ENCODE results near the gene NDUFB4. TPM values are rescaled to one million over a fixed set of nuclear protein-coding genes. Genes with fewer than 3 reads are reported as not detected.

Gene NDUFB4
- total RNA-seq, 1 donor from 2014 or later: 107 TPM

DNA sequence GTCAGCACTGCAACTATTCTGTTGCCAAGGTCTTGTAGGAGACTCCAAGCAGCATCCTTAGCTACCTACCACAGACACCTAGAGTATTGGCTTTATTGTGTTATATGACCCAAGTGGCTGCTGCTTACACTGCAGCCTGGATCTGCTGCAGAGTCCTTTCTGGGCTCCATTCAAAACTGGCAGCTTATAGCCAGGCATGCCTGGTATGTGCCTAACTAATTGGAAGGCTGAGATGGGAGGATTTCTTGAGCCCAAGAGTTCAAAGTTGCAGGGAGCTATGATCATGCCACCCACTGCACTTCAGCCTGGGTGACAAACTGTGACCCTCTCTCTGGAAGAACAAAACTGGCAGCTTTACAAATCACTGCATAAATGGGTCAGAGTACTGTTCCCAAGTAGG is 8.6 kb downstream of the NDUFB4 start:
- H3K9me3 Mint-ChIP-seq (ENCODE audit: unreplicated experiment): peaks cover 3% of the 10 kb centered on the region
- TF ChIP-seq CTCF (IDR thresholded peaks at IDR 0.05; ENCODE audit: insufficient read depth, low read depth, low read length) (no peak), EZH2 (IDR thresholded peaks at IDR 0.05; ENCODE audit: insufficient read depth, low read length) (no peak)
- H3K4me1 Mint-ChIP-seq (ENCODE audit: low read depth, unreplicated experiment): no peaks in the 10 kb centered on the region
- H3K27me3 ChIP-seq (ENCODE audit: insufficient read depth, low read length): no peaks in the 10 kb centered on the region
- H3K4me3 Mint-ChIP-seq (ENCODE audit: unreplicated experiment): no peak overlapping the region
- FAIRE-seq (no peak), DNase-seq (ENCODE audit: low read depth) (no peak)
- no peaks in the 10 kb centered on the region for H3K4me1 ChIP-seq (ENCODE audit: insufficient read depth, low read length)
- H2AFZ ChIP-seq (ENCODE audit: low read depth, low read length): no peak overlapping the region
- no peaks in the 10 kb centered on the region for H3K27me3 Mint-ChIP-seq (ENCODE audit: low read depth, unreplicated experiment)
- H3K4me2 ChIP-seq (ENCODE audit: low read length): no peak overlapping the region
- H3K9ac ChIP-seq (ENCODE audit: low read length): no peak overlapping the region
- no peaks in the 10 kb centered on the region for H3K9me3 ChIP-seq (ENCODE audit: insufficient read depth, low read depth, low read length)
- no peak overlapping the region for H3K27ac ChIP-seq (ENCODE audit: low read depth, low read length)
- no peak overlapping the region for H3K27ac Mint-ChIP-seq (ENCODE audit: unreplicated experiment)
- peaks cover 1% of the 10 kb centered on the region for H4K20me1 ChIP-seq (ENCODE audit: insufficient read depth, low read length)
- no peak overlapping the region for H3K4me3 ChIP-seq (ENCODE audit: insufficient read depth, low read depth, low read length)
- H3K36me3 Mint-ChIP-seq (ENCODE audit: low read depth, unreplicated experiment): peaks cover 2% of the 10 kb centered on the region
- H3K36me3 ChIP-seq (ENCODE audit: insufficient read depth, low read length): peaks cover 17% of the 10 kb centered on the region
- H3K79me2 ChIP-seq (ENCODE audit: insufficient read depth, low read length): no peaks in the 10 kb centered on the region

GRCh38 chr3:120608506-120608905 is 12.4 kb downstream of the NDUFB4 start:
- no peak for TF ChIP-seq EZH2 (IDR thresholded peaks at IDR 0.05; ENCODE audit: insufficient read depth, low read length)
- TF ChIP-seq CTCF (IDR thresholded peaks at IDR 0.05; ENCODE audit: insufficient read depth, low read depth, low read length): no peak
- Histone ChIP-seq H3K9ac (ENCODE audit: low read length) (no peak overlapping the region), H3K27me3 (ENCODE audit: insufficient read depth, low read length) (no peaks in the 10 kb centered on the region), H3K79me2 (ENCODE audit: insufficient read depth, low read length) (no peaks in the 10 kb centered on the region), H3K4me3 (ENCODE audit: insufficient read depth, low read depth, low read length) (no peak overlapping the region), H3K36me3 (ENCODE audit: insufficient read depth, low read length) (no peaks in the 10 kb centered on the region), H3K27ac (ENCODE audit: low read depth, low read length) (no peak overlapping the region), H4K20me1 (ENCODE audit: insufficient read depth, low read length) (no peaks in the 10 kb centered on the region), H3K4me1 (ENCODE audit: insufficient read depth, low read length) (no peaks in the 10 kb centered on the region), H3K4me2 (ENCODE audit: low read length) (no peak overlapping the region), H2AFZ (ENCODE audit: low read depth, low read length) (no peak overlapping the region), H3K9me3 (ENCODE audit: insufficient read depth, low read depth, low read length) (no peaks in the 10 kb centered on the region)
- Mint-ChIP-seq H3K36me3 (ENCODE audit: low read depth, unreplicated experiment) (no peaks in the 10 kb centered on the region), H3K27ac (ENCODE audit: unreplicated experiment) (no peak overlapping the region), H3K4me3 (ENCODE audit: unreplicated experiment) (no peak overlapping the region), H3K27me3 (ENCODE audit: low read depth, unreplicated experiment) (no peaks in the 10 kb centered on the region), H3K9me3 (ENCODE audit: unreplicated experiment) (peaks cover 3% of the 10 kb centered on the region), H3K4me1 (ENCODE audit: low read depth, unreplicated experiment) (no peaks in the 10 kb centered on the region)
- FAIRE-seq (no peak), DNase-seq (ENCODE audit: low read depth) (no peak)

DNA sequence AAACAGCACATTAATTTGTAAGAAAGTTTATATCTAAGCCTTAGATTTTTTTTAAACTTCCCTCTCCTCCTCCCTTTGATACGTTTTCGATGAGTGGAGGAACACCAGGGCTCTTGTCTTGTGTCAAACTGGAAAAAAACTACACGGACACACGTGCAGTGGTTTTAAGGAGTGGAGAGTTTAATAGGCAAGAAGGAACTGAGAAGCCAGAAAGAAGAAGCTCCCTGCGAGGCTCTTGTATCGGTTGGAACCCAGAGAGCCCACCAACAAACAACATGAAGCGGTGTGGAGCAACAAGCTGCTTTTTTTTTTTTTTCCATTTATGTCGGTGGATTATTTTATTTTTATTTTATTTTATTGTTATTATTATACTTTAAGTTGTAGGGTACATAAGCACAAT is 18.6 kb downstream of the NDUFB4 start:
- Histone ChIP-seq H3K4me1 (ENCODE audit: insufficient read depth, low read length) (peaks cover 4% of the 10 kb centered on the region), H3K79me2 (ENCODE audit: insufficient read depth, low read length) (no peaks in the 10 kb centered on the region), H3K9ac (ENCODE audit: low read length) (no peak overlapping the region), H3K27ac (ENCODE audit: low read depth, low read length) (no peak overlapping the region), H3K4me2 (ENCODE audit: low read length) (no peak overlapping the region), H3K27me3 (ENCODE audit: insufficient read depth, low read length) (no peaks in the 10 kb centered on the region), H3K9me3 (ENCODE audit: insufficient read depth, low read depth, low read length) (no peaks in the 10 kb centered on the region), H3K4me3 (ENCODE audit: insufficient read depth, low read depth, low read length) (no peak overlapping the region), H2AFZ (ENCODE audit: low read depth, low read length) (no peak overlapping the region), H3K36me3 (ENCODE audit: insufficient read depth, low read length) (no peaks in the 10 kb centered on the region), H4K20me1 (ENCODE audit: insufficient read depth, low read length) (no peaks in the 10 kb centered on the region)
- Mint-ChIP-seq H3K4me1 (ENCODE audit: low read depth, unreplicated experiment) (no peaks in the 10 kb centered on the region), H3K36me3 (ENCODE audit: low read depth, unreplicated experiment) (no peaks in the 10 kb centered on the region), H3K4me3 (ENCODE audit: unreplicated experiment) (no peak overlapping the region), H3K27ac (ENCODE audit: unreplicated experiment) (no peak overlapping the region), H3K27me3 (ENCODE audit: low read depth, unreplicated experiment) (no peaks in the 10 kb centered on the region), H3K9me3 (ENCODE audit: unreplicated experiment) (no peaks in the 10 kb centered on the region)
- no peak for DNase-seq (ENCODE audit: low read depth)
- TF ChIP-seq EZH2 (IDR thresholded peaks at IDR 0.05; ENCODE audit: insufficient read depth, low read length) (no peak), CTCF (IDR thresholded peaks at IDR 0.05; ENCODE audit: insufficient read depth, low read depth, low read length) (no peak)
- FAIRE-seq: no peak

Measured in astrocyte (in vitro differentiated cells and primary cell).